Ovary (tissue), 3 donors: ENCODE measurements around the gene ZC3H7B.

Source experiments
- POLR2A ChIP-seq: fragments of 450-650 bp; IDR thresholded peaks from one replicate; pipeline ENCODE4 v1.6.1; 2017; ENCODE audit warnings: antibody characterized with exemption, mild to moderate bottlenecking, moderate library complexity
- TF ChIP-seq, protein P1 (sequence below), 3 donors: fragments of 450-650 bp in 2 of 3; fragments of 200-600 bp in 1 of 3; IDR thresholded peaks; one replicate each; pipeline versions ENCODE4 v1.5.1 to v1.8.0; 2016 to 2022; ENCODE audit warnings: antibody characterized with exemption in 3 of 3, mild to moderate bottlenecking in 1 of 3
- donor health status: DM: no; HTN: no; CAD: no.

DNA sequence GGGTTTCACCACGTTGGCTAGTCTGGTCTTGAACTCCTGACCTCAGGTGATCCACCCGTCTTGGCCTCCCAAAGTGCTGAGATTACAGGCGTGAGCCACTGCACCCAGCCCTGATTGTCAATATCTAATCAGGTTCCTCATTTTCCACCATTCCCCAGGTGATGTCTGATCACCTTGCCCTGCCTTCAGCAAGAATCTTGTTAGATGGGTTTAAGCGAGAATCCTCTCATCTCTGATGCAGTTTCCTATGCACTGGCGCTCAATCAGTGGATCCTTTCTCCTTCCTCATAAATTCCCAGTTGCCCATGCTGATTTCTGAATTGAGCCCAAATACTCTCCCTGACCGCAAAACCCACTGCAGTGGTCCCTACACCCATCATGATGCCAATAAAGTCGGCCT, 664 bp upstream of the ZC3H7B start:
- TF ChIP-seq, protein P1, sequence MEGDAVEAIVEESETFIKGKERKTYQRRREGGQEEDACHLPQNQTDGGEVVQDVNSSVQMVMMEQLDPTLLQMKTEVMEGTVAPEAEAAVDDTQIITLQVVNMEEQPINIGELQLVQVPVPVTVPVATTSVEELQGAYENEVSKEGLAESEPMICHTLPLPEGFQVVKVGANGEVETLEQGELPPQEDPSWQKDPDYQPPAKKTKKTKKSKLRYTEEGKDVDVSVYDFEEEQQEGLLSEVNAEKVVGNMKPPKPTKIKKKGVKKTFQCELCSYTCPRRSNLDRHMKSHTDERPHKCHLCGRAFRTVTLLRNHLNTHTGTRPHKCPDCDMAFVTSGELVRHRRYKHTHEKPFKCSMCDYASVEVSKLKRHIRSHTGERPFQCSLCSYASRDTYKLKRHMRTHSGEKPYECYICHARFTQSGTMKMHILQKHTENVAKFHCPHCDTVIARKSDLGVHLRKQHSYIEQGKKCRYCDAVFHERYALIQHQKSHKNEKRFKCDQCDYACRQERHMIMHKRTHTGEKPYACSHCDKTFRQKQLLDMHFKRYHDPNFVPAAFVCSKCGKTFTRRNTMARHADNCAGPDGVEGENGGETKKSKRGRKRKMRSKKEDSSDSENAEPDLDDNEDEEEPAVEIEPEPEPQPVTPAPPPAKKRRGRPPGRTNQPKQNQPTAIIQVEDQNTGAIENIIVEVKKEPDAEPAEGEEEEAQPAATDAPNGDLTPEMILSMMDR (IDR thresholded peaks at IDR 0.05), result no peak
- no peak for TF ChIP-seq POLR2A
